ENCODE measurements around the gene CALML4.
"Not testable (repeated sequence)": the region's sequence is repeated elsewhere in the genome, so short reads cannot be mapped to it uniquely, and the experiment has no call there.

Gene CALML4

GRCh38 chr15:68224546-68225250 lies 19.6 kb upstream of the CALML4 start:
- no peak for DNase-seq (ENCODE audit: low spot score)

DNA sequence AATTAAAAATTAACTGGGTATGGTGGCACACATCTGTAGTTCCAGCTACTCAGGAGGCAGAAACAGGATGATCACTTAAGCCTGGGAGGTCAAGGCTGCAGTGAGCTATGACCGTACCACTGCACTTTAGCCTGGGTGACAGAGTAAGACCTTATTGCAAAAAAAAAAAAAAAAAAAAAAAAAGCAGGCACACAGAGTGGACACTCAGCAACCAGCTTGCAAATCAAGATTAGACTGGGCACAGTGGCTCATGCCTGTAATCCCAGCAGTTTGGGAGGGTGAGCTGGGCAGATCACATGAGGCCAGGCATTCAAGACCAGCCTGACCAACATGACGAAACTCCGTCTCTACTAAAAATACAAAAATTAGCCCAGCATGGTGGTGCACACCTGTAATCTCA lies 19.0 kb upstream of the CALML4 start:
- DNase-seq (ENCODE audit: low spot score): no peak

DNA sequence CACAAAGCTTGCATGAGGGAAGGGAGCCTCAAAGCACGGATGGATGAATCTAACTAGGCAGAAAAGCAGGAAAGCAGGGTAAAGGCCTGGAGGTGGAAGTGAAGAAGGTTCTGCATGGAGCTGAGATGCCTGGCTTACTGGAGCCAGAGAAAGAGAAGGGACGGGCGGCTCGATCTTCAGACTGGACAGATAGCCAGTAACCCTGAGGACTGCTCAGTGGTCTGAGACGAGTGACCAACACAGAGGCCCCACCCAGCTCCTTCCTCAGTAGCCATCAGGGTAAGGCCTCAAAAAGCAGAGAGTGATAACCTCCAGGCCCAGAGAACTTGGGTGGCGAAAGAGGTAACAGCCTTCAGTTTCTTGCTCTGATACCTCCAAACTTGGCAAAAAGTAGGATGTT lies 18.0 kb upstream of the CALML4 start:
- no peak for DNase-seq (ENCODE audit: low spot score)

DNA sequence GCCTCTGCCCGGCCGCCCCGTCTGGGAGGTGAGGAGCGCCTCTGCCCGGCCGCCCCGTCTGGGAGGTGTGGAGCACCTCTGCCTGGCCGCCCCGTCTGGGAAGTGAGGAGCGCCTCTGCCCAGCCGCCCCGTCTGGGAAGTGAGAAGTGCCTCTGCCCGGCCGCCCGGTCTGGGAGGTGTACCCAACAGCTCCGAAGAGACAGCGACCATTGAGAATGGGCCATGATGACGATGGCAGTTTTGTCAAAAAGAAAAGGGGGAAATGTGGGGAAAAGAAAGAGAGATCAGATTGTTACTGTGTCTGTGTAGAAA lies 17.3 kb upstream of the CALML4 start:
- DNase-seq (ENCODE audit: low spot score): not testable (repeated sequence)

- DNase-seq (ENCODE audit: low spot score): not testable (repeated sequence)
These were observed 16.6 kb upstream of the CALML4 start for GRCh38 chr15:68221530-68222431.

GRCh38 chr15:68220967-68221366 lies 15.8 kb upstream of the CALML4 start:
- no peak for DNase-seq (ENCODE audit: low spot score)

- no peak for DNase-seq (ENCODE audit: low spot score)
These were observed 15.4 kb upstream of the CALML4 start for GRCh38 chr15:68220489-68220888.

GRCh38 chr15:68218847-68219798 lies 14.0 kb upstream of the CALML4 start:
- DNase-seq (ENCODE audit: low spot score): no peak

- no peak for DNase-seq (ENCODE audit: low spot score)
These were observed 13.2 kb upstream of the CALML4 start for GRCh38 chr15:68218331-68218730.

DNA sequence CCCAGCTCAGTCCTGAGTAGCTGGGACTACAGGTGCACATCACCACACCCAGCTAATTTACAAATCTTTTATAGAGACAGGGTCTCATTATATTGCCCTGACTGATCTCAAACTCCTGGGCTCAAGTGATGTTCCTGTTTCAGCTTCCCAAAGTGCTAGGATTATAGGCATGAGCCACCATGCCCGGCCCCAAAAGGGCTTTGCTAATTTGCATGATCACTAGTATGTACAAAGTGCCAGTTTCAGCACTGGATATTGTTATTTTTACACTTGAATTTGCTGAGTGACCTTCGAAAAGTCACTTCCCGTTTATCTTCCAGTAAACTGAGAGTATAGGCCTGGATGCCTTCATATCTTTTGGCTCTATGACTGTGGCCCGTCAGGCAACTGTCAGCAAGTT lies 12.2 kb upstream of the CALML4 start:
- DNase-seq (ENCODE audit: low spot score): no peak

DNA sequence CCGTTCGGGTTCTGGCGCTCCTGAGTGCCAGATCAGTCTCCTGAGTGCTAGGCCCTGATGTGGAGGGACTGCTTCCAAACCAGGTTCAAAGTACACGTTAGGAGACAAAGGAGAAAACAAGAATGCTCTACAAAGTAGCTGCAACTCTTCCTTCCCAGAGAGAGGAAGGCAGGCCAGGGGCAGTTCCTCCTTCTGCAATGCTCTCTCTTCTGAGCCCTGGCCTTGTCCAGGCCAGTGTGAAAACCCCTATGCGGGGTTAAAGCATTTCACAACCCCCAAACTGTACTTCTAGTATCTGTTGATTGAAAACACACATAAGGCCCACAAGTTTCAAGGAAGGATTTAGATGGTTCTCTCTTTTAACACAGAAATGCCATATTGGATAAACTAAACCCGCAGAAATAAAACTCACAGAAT lies 9.7 kb upstream of the CALML4 start:
- DNase-seq (ENCODE audit: low spot score): no peak

GRCh38 chr15:68213991-68214837 lies 9.1 kb upstream of the CALML4 start:
- DNase-seq (ENCODE audit: low spot score): no peak

DNA sequence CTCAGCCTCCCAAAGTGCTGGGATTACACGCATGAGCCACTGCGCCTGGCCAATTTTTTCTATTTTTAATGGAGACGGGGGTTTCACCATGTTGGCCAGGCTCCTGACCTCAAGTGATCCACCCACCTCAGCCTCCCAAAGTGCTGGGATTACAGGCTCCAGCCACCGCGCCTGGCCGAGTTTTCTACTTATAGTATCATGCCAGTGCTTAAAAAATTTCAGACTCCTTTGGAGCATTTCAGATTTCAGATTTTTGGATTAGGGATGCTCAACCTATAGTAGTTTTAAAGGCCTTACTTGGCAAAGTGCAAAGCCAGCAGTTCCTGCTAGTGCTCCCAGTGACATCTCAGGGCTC lies 8.3 kb upstream of the CALML4 start:
- not testable (repeated sequence) for DNase-seq (ENCODE audit: low spot score)

DNA sequence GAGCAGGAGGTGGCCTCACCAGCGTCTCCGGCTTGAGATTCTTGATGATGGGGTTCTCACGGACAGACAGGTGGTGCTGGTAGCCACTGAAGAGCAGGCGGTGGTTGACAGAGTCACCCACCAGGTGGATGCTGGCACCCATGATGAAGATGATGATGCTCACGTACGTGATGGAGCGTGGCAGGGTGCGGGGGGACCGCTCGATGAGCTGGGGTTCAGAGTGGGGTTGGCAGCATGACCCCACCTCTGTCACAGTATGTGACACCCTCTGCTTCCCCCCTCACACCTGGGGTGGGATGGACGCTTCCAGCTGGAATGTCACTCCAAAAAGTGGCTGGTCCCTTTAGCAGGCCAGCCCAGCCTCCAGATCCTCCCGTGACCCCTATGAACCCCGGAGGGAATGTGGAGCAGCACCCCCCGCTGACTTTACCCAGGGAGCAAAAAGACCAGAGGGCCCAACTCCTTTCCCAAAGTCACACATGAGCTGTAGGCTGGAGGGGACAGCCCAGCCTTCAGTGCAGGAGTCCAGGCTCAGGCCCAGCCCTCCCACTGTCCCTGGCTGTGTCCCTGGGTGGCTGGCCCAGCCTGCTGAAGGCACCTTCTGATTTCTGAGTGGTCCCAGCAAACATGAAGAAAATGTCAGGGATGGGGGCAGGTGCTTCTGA lies 6.7 kb upstream of the CALML4 start:
- DNase-seq (ENCODE audit: low spot score): no peak

DNA sequence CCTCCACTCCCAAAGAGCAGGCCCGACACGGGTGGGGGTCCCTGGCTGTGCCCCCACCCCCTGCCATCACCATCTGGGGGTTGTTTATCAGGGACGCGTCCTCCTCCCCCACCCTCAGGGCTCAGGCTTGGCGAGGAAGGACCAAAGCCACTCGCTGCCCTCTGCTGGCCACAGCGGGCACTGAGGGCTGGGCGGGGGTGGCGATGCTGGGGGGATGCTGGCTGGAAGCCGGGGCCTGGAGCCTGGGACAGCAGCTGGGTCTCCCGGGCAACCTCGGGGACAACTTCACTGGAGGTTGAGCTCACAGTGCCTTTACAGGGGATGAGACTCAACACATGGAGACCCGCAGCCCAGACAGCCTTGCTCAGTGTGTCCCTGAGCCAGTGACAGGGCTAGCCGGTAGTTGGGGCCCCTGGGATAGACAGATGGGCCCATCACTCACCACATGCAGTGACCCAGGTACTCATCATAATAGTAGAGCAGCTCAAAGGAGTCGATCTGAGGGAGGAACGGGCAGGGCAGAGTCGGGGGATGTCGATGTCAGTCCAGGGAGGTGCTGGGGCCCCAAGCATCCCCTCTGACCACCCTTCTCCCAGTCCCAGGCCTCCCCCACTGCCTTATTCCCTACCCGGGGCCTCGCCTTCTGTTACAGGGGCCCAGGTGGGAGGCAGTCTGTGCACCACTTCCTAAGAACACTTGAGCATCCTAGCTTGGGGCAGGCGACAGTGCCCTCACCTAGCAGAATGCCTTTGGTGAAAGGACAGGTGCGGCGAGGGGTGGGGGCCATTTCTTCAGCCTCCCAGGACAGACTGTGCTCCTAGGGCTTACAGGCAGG lies 5.9 kb upstream of the CALML4 start:
- peak; percentile 76 for DNase-seq (ENCODE audit: low spot score)

- no peak for DNase-seq (ENCODE audit: low spot score)
These were observed 5.3 kb upstream of the CALML4 start for GRCh38 chr15:68210409-68210756.

- no peak for DNase-seq (ENCODE audit: low spot score)
These were observed 4.7 kb upstream of the CALML4 start for GRCh38 chr15:68209735-68210408.

GRCh38 chr15:68209272-68209671 lies 4.1 kb upstream of the CALML4 start:
- no peak for DNase-seq (ENCODE audit: low spot score)

DNA sequence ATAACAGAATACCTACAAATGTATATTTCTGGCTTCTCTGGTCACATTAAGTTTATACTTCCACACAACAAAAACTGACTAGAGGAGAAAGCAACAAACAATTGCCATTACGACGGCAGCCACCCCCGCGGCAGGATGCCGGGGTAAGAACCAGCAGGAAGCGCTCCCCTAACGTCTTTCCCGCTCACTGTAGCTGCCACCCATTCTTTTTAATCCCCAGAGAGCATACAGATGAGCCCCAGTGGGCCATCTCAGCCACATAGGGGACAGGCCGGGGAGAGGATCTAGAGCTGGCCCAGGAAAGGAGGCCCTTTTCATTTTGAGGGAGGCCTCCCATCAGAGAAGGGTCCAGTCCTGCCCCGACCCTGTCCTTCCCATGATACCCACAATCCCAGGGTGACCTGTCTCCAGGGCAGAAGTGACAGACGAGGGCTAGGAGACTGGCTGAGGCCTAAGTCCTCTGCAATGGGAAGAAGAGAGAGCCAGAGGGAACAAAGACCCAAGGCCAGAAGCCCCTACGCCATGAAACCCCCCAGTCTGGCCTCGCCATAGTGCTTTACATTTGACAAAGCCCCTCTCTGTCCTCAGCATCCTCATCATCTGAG lies 3.6 kb upstream of the CALML4 start:
- DNase-seq (ENCODE audit: low spot score): no peak
